ENCODE results near the gene MYOG. TPM values are rescaled to one million over a fixed set of nuclear protein-coding genes. Genes with fewer than 3 reads are reported as not detected.

The MYOG gene
- total RNA-seq, 1 experiment from 2014 or later, result not detected

GRCh38 chr1:203055161-203055799 is 30.5 kb downstream of the MYOG start:
- peaks cover 4% of the 10 kb centered on the region for H3K36me3 Mint-ChIP-seq (ENCODE audit: insufficient read depth, unreplicated experiment)
- Histone ChIP-seq H3K4me1 (no peaks in the 10 kb centered on the region), H3K4me3 (ENCODE audit: low read depth, low read length) (no peak overlapping the region), H3K36me3 (ENCODE audit: control insufficient read depth, insufficient read depth, low read length) (no peaks in the 10 kb centered on the region), H3K9me3 (no peaks in the 10 kb centered on the region), H3K27me3 (replicated peaks; ENCODE audit: control insufficient read depth, insufficient read depth, low read length) (no peaks in the 10 kb centered on the region)
- H3K27me3 Mint-ChIP-seq (ENCODE audit: insufficient read depth, unreplicated experiment), result no peaks in the 10 kb centered on the region
- H3K4me1 Mint-ChIP-seq (ENCODE audit: low read depth, unreplicated experiment), result peaks cover 8% of the 10 kb centered on the region
- DNase-seq, result no peak
- CTCF ChIA-PET, result interaction anchor here (0.6 to 0.9 kb wide), 3 partner anchors 15 to 72 kb away, joined by 3 to 5 read pairs (median 4); partner anchors contain the start of gene ADORA1
- no peak overlapping the region for H3K4me3 Mint-ChIP-seq (ENCODE audit: unreplicated experiment)
- no TSS peak for BruUV-seq (replicated peaks)
- H3K9me3 Mint-ChIP-seq (ENCODE audit: unreplicated experiment), result no peaks in the 10 kb centered on the region
- TF ChIP-seq CTCF (IDR thresholded peaks at IDR 0.05; ENCODE audit: insufficient read depth in 1 of 2, low read depth in 1 of 2, low read length in 1 of 2, severe bottlenecking in 1 of 2, unreplicated experiment in 1 of 2), result no peak
- intact Hi-C loops (cut with micrococcal nuclease; ENCODE audit: unreplicated experiment), result no loop called here
- H3K27ac Mint-ChIP-seq (ENCODE audit: unreplicated experiment), result no peak overlapping the region
- POLR2A ChIA-PET, result no interaction called here

- no peaks in the 10 kb centered on the region for H3K27me3 ChIP-seq (replicated peaks; ENCODE audit: control insufficient read depth, insufficient read depth, low read length)
- no TSS peak for BruUV-seq (replicated peaks)
- no peaks in the 10 kb centered on the region for H3K27me3 Mint-ChIP-seq (ENCODE audit: insufficient read depth, unreplicated experiment)
- no peaks in the 10 kb centered on the region for H3K4me1 ChIP-seq
- H3K27ac Mint-ChIP-seq (ENCODE audit: unreplicated experiment), result no peak overlapping the region
- H3K9me3 Mint-ChIP-seq (ENCODE audit: unreplicated experiment), result no peaks in the 10 kb centered on the region
- peaks cover 8% of the 10 kb centered on the region for H3K4me1 Mint-ChIP-seq (ENCODE audit: low read depth, unreplicated experiment)
- intact Hi-C loops (cut with micrococcal nuclease; ENCODE audit: unreplicated experiment), result no loop called here
- ChIA-PET CTCF (interaction anchor here (0.5 to 0.9 kb wide), 4 partner anchors 13 to 215 kb away, joined by 3 to 8 read pairs (median 4); no protein-coding TSS in a partner anchor), POLR2A (no interaction called here)
- no peak overlapping the region for H3K4me3 ChIP-seq (ENCODE audit: low read depth, low read length)
- no peak overlapping the region for H3K4me3 Mint-ChIP-seq (ENCODE audit: unreplicated experiment)
- no peak for TF ChIP-seq CTCF (IDR thresholded peaks at IDR 0.05; ENCODE audit: insufficient read depth in 1 of 2, low read depth in 1 of 2, low read length in 1 of 2, severe bottlenecking in 1 of 2, unreplicated experiment in 1 of 2)
- H3K9me3 ChIP-seq, result no peaks in the 10 kb centered on the region
- no peaks in the 10 kb centered on the region for H3K36me3 ChIP-seq (ENCODE audit: control insufficient read depth, insufficient read depth, low read length)
- no peak for DNase-seq
- H3K36me3 Mint-ChIP-seq (ENCODE audit: insufficient read depth, unreplicated experiment), result peaks cover 4% of the 10 kb centered on the region
Measured at GRCh38 chr1:203054642-203055041, 31.2 kb downstream of the MYOG start.

- H3K27me3 Mint-ChIP-seq (ENCODE audit: insufficient read depth, unreplicated experiment), result no peaks in the 10 kb centered on the region
- H3K4me1 ChIP-seq, result no peaks in the 10 kb centered on the region
- H3K4me3 Mint-ChIP-seq (ENCODE audit: unreplicated experiment), result no peak overlapping the region
- H3K4me3 ChIP-seq (ENCODE audit: low read depth, low read length), result no peak overlapping the region
- no peaks in the 10 kb centered on the region for H3K36me3 ChIP-seq (ENCODE audit: control insufficient read depth, insufficient read depth, low read length)
- no peaks in the 10 kb centered on the region for H3K9me3 ChIP-seq
- peaks cover 4% of the 10 kb centered on the region for H3K36me3 Mint-ChIP-seq (ENCODE audit: insufficient read depth, unreplicated experiment)
- no peak overlapping the region for H3K27ac Mint-ChIP-seq (ENCODE audit: unreplicated experiment)
- H3K27me3 ChIP-seq (replicated peaks; ENCODE audit: control insufficient read depth, insufficient read depth, low read length), result no peaks in the 10 kb centered on the region
- CTCF ChIA-PET, result interaction anchor here (0.5 to 0.9 kb wide), 4 partner anchors 13 to 215 kb away, joined by 3 to 8 read pairs (median 4); no protein-coding TSS in a partner anchor
- no TSS peak for BruUV-seq (replicated peaks)
- H3K9me3 Mint-ChIP-seq (ENCODE audit: unreplicated experiment), result no peaks in the 10 kb centered on the region
- DNase-seq, result no peak
- intact Hi-C loops (cut with micrococcal nuclease; ENCODE audit: unreplicated experiment), result no loop called here
- no peak for TF ChIP-seq CTCF (IDR thresholded peaks at IDR 0.05; ENCODE audit: insufficient read depth in 1 of 2, low read depth in 1 of 2, low read length in 1 of 2, severe bottlenecking in 1 of 2, unreplicated experiment in 1 of 2)
- POLR2A ChIA-PET, result no interaction called here
- H3K4me1 Mint-ChIP-seq (ENCODE audit: low read depth, unreplicated experiment), result peaks cover 8% of the 10 kb centered on the region
Measured at GRCh38 chr1:203054184-203054583, 31.6 kb downstream of the MYOG start.

All from Caco-2 (cell line).